ENCODE measurements around the gene RTN4. TPM values are rescaled to one million over a fixed set of nuclear protein-coding genes. Genes with fewer than 3 reads are reported as not detected.

RTN4 gene
- total and polyA plus RNA-seq, 2 of the 4 experiments (the other 2 are of a cell fraction): 77.8 to 588 TPM

- Histone ChIP-seq H4K5ac (ENCODE audit: low read depth, low read length) (no peak overlapping the region), H3K4ac (ENCODE audit: low read depth, low read length) (no peak overlapping the region), H3K18ac (ENCODE audit: low read depth, low read length) (no peak overlapping the region), H3K4me3 (ENCODE audit: insufficient read depth, low read depth, low read length) (no peak overlapping the region), H3K79me1 (ENCODE audit: low read depth in 1 of 2, low read length in 2 of 2) (peaks cover 0 to 47% of the 10 kb centered on the region in 2 experiments; a peak in 2 of 4 replicates), H3K36me3 (ENCODE audit: control insufficient read depth, insufficient read depth, low read length) (peaks cover 4% of the 10 kb centered on the region), H3K23ac (ENCODE audit: low read depth, low read length) (no peak overlapping the region), H3K4me2 (ENCODE audit: low read depth, low read length) (no peak overlapping the region), H3K9me3 (ENCODE audit: control insufficient read depth, insufficient read depth, low read length) (no peaks in the 10 kb centered on the region), H2BK20ac (ENCODE audit: low read depth, low read length) (no peak overlapping the region), H3K27ac (ENCODE audit: insufficient read depth, low read length) (no peak overlapping the region), H2AFZ (replicated peaks; ENCODE audit: low read length, poor library complexity) (no peak overlapping the region), H3K4me1 (ENCODE audit: control insufficient read depth, insufficient read depth, low read length) (peaks cover 17% of the 10 kb centered on the region), H3K9me1 (ENCODE audit: insufficient read depth, low read length) (peaks cover 25% of the 10 kb centered on the region), H2BK5ac (ENCODE audit: low read depth, low read length, poor library complexity, severe bottlenecking) (no peak overlapping the region), H3K9ac (ENCODE audit: low read depth, low read length) (no peak overlapping the region), H3K27me3 (ENCODE audit: control insufficient read depth, insufficient read depth, low read length) (no peaks in the 10 kb centered on the region), H2AK5ac (ENCODE audit: low read depth, low read length) (no peak overlapping the region), H2BK120ac (ENCODE audit: low read depth, low read length) (no peak overlapping the region), H2AK9ac (replicated peaks; ENCODE audit: low read depth, low read length, poor library complexity) (no peak overlapping the region), H3K56ac (ENCODE audit: extremely low read depth, insufficient read depth, low read length) (no peak overlapping the region), H2BK15ac (ENCODE audit: low read depth, low read length) (no peak overlapping the region), H4K20me1 (ENCODE audit: insufficient read depth, low read length) (peaks cover 97% of the 10 kb centered on the region), H4K8ac (ENCODE audit: low read depth in 2 of 2, low read length in 2 of 2) (no peak overlapping the region), H4K91ac (ENCODE audit: insufficient read depth, low read depth, low read length) (no peak overlapping the region), H3K14ac (replicated peaks; ENCODE audit: low read depth, low read length) (no peak overlapping the region)
- CTCF ChIA-PET: interaction anchor here (1.0 to 2.5 kb wide), 4 partner anchors 11 to 139 kb away, joined by 3 to 8 read pairs (median 6); no protein-coding TSS in a partner anchor
- TF ChIP-seq ELK1 (IDR thresholded peaks at IDR 0.05; ENCODE audit: borderline replicate concordance, low read depth, low read length): no peak
- no peak for TF ChIP-seq CHD1 (IDR thresholded peaks at IDR 0.05; ENCODE audit: low read depth, low read length)
- no peak for TF ChIP-seq RAD21 (IDR thresholded peaks at IDR 0.05; ENCODE audit: low read length)
- no peak for TF ChIP-seq RFX5 (IDR thresholded peaks at IDR 0.05; ENCODE audit: low read depth, low read length)
- no peak for TF ChIP-seq FOS (IDR thresholded peaks at IDR 0.05; ENCODE audit: low read depth, low read length)
- no peak for TF ChIP-seq POLR2A (IDR thresholded peaks at IDR 0.05; ENCODE audit: low read depth, low read length)
- no peak for TF ChIP-seq MAFK (IDR thresholded peaks at IDR 0.05; ENCODE audit: low read depth, low read length)
- TF ChIP-seq CEBPB (IDR thresholded peaks at IDR 0.05; ENCODE audit: low read depth, low read length): no peak
- TF ChIP-seq USF2 (IDR thresholded peaks at IDR 0.05; ENCODE audit: low read depth, low read length): no peak
- TF ChIP-seq MAZ (IDR thresholded peaks at IDR 0.05; ENCODE audit: borderline replicate concordance, low read depth, low read length): no peak
- no peak for TF ChIP-seq MXI1 (IDR thresholded peaks at IDR 0.05; ENCODE audit: borderline replicate concordance, low read depth, low read length)
- TF ChIP-seq CTCF (conservative IDR thresholded peaks at IDR 0.05; ENCODE audit: low read depth, low read length): no peak
- no peak for TF ChIP-seq NFE2L2 (IDR thresholded peaks at IDR 0.05; ENCODE audit: low read depth, low read length)
- no peak for TF ChIP-seq BHLHE40 (IDR thresholded peaks at IDR 0.05; ENCODE audit: low read depth, low read length)
- TF ChIP-seq SMC3 (IDR thresholded peaks at IDR 0.05; ENCODE audit: low read depth, low read length): no peak
- no peak for TF ChIP-seq RCOR1 (IDR thresholded peaks at IDR 0.05; ENCODE audit: insufficient replicate concordance, low read length)
- dilution Hi-C loops (cut with HindIII; ENCODE audit: low sequenced_read_pairs, unreplicated experiment) (no loop called here), in situ Hi-C loops (cut with MboI; ENCODE audit: low sequenced_read_pairs) (no loop called here), intact Hi-C loops (cut with micrococcal nuclease) (no loop called here)
- no TSS peak for BruUV-seq (replicated peaks)
- POLR2A ChIA-PET (ENCODE audit: unreplicated experiment): no interaction called here
- no CpG with 5 or more reads among the region's 1 CpG for WGBS, 2 experiments (ENCODE audit: extremely low coverage in 2 of 2, insufficient read length in 1 of 2)
- DNase-seq (no peak), ATAC-seq (ENCODE audit: low read depth) (no peak)
Measured at GRCh38 chr2:55029098-55029497, 21.2 kb downstream of the RTN4 start.
